GM18505 (cell line): ENCODE results near the gene CCSER2.
"Not testable (repeated sequence)": the region's sequence is repeated elsewhere in the genome, so short reads cannot be mapped to it uniquely, and the experiment has no call there.

Experiments
- ATAC-seq: cut with Tn5 transposase; IDR thresholded peaks from one replicate; pipeline ENCODE4 v1.9.1; 2021; ENCODE audit not compliant: unreplicated experiment
- POLR2A ChIP-seq: IDR thresholded peaks from 4 replicates; pipeline ENCODE4 v1.6.1; 2011; ENCODE audit warnings: borderline replicate concordance; ENCODE audit not compliant: insufficient read depth, insufficient read length; ENCODE audit errors: extremely low read depth

Gene CCSER2

DNA sequence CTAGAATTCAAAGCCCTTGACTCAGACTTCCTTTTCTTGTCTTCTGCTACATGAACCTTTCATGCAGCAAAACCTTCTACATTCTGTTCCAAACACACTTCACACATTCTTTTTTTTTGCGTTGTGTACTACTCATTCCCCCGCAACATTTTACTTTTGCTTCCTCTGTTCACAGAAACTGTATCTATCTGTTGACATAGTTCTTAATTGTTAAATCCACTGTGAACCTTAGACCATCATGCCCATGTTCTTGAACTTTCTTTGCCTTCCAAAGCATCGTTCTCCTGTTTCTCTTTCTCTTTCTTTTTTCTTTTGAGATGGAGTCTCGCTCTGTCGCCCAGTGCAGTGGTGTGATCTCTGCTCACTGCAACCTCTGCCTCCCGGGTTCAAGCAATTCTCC is 14.2 kb downstream of the CCSER2 start:
- no peak for TF ChIP-seq POLR2A
- no peak for ATAC-seq

DNA sequence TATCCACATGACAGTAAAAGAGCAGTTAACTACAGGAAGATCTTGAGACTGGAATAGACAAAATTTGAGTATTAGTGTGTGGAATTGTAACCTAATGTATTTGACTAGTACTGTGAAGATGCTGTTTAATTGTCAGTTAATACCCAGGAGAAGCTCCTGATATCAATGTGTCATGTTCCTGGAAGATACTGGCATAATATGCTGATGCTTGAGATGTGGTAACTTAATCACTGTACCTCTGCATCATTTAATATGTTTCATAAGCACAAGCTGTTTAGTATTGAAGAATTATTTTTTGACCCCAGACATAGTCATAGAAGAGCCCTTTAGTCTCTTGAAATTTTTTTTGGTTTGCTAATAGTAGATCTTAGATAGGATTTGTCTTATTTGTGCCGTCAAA is 15.4 kb downstream of the CCSER2 start:
- ATAC-seq, result no peak
- TF ChIP-seq POLR2A, result no peak

DNA sequence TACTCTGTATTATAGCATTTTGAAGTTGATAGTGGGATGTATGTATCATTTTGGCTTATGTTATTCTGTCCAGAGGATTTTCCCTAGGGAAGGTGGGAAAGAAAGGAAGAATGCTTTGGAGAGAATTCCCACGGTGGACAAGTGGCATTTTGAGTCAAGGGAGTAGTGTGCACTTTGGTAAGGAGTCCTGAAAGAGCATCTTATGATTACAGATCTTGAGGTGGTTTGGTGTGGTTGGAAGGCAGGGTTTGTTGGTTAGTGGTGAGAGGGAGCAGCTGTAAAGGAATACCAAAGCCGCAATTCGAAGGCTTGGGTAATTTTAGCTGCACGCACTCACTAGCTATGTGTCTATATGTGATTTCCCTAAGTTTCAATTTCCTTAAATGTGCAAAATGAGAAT is 16.1 kb downstream of the CCSER2 start:
- TF ChIP-seq POLR2A, result no peak
- no peak for ATAC-seq

DNA sequence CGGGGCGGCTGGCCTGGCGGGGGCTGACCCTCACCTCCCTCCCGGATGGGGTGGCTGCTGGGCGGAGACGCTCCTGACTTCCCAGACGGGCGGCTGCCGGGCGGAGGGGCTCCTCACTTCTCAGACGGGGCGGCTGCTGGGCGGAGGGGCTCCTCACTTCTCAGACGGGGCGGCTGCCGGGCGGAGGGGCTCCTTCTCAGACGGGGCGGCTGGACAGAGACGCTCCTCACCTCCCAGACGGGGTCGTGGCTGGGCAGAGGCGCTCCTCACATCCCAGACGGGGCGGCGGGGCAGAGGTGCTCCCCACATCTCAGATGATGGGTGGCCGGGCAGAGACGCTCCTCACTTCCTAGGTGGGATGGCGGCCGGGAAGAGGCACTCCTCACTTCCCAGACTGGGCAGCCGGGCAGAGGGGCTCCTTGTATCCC is 19.2 kb downstream of the CCSER2 start:
- ATAC-seq, result not testable (repeated sequence)

DNA sequence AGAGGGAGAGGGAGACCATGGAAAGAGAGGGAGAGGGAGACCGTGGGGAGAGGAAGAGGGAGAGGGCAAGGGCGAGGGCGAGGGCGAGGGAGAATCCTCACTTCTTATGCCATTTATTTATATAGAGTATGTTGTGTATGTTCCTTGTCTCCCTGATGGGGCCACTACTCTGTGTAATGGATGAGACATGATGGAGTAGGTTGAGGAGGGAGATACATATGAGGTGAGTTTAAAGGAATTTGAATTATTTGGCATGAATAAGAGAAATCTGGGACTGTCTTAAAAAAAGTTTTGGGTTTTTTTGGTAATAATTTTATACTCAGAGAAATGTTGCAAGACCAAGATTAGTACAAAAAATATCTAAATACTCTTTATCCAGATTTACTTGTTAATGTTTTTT is 20.1 kb downstream of the CCSER2 start:
- TF ChIP-seq POLR2A, result no peak
- ATAC-seq, result no peak

DNA sequence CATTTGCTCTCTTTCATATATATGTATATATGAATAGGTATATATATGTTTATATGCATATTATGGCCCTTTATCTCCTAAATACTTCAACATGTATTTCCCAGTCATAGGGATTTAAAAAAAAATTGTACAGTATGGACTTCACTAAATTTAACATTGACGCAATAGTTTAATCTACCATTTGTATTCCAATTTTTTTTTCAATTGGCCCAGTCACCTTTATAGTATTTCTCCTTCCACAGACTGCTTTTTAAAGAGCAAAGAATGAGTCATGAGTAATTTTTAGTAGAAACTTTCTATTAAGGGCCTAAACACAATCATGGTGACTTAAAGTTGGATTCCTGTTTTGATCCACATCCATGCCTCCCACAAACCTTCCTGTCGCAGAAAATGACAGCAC is 20.5 kb downstream of the CCSER2 start:
- no peak for TF ChIP-seq POLR2A

DNA sequence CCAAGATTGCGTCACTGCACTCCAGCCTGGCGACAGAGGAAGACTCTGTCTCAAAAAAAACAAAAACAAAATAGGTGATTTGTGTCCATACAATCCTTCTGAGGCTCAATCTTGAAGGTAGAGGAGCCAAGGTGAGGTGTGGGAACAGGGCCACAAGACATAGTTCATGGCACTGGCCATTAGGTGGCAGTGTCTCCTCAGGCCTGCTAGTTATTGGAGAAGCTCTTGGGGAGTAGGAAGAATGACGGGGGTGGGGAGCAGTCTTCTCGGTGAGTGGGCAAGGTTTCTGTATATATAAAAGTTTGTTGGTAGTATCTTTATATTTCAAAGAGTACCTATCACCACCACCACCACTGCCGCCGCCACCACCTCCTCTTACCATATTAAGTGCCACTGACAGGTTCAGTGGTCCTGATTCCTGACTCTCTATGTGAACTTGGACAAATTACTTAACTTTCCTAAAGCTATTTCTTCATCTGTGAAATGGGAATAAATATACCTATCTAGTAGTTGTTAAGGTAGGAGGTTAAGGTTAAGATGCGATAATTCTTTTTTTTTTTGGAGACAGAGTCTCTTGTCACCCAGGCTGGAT is 24.0 kb downstream of the CCSER2 start:
- peak; percentile 95 for ATAC-seq
- TF ChIP-seq POLR2A, result no peak

More for the DNA sequence above, 20.5 kb downstream of the CCSER2 start:
- ATAC-seq, result no peak

DNA sequence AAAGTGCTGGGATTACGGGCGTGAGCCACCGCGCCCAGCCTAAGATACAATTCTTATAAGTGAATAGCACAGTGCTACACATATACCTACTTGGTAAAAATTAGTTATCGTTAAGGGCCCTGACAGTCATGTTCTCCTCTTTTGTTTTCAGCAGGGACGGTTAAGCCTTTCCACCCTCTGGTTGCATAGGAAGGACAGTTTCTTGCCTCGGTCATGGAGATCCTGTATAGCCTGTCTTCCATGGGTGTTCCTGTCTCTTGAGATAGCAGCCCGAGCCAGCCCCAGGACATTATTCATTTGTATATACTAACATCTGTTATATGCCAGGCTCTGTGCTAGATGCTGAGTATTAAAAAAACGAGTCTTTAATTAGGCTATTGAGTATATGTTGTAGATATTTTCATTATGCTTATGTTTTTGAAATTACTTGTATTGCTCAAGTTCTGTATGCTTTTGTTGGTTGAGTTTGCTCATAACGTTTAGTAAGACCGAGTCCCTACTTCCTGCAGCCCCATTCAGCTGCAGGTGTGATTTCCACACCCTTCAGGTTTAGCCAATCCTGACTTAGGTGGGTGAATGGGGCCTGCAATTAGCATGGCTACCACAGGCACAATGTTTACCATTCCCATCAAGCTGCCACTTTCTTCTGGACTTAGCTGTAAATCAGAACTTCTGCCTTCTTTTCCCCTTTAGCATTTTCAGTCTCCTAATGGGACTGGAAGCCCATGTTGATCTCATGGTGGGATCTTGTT is 24.8 kb downstream of the CCSER2 start:
- TF ChIP-seq POLR2A, result no peak

DNA sequence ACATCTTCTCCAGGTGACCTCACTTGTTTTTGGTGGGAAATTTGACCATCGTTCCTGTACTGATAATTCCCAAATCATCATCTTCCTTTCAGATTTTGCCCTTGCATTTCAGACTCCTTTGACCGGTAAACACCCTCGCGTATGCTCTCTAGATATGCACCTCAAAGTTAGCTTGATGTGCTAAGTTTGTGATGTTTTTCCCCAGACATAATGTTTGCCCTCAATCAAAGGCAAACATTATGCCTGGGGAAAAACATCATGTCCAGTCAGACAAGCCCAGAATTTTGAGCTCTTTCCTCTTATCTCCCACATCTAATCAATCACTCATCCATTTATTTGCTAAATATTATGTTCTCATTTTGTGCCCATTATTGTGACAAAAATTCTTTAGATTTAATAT is 26.2 kb downstream of the CCSER2 start:
- ATAC-seq, result no peak
- TF ChIP-seq POLR2A, result no peak

More for the DNA sequence above, 24.8 kb downstream of the CCSER2 start:
- ATAC-seq, result no peak

DNA sequence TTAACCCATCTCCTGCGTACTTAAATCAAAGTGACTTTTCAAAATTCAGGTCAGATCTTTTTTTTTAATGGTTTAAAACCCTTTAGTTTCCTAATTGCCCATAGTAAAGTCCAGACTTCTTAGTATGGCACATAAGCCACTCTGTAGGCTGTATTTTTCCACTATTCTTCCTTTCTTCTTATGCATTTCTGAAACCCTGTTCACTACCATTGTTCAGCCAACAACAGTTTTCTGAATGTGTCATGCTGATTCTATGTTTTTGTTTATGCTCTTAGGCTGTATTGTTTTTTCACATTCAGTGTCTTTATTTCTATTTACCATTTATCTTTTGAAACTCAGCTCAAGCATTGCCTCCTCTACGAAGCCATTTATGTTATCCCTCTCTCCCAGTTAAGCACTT is 26.7 kb downstream of the CCSER2 start:
- ATAC-seq, result no peak

DNA sequence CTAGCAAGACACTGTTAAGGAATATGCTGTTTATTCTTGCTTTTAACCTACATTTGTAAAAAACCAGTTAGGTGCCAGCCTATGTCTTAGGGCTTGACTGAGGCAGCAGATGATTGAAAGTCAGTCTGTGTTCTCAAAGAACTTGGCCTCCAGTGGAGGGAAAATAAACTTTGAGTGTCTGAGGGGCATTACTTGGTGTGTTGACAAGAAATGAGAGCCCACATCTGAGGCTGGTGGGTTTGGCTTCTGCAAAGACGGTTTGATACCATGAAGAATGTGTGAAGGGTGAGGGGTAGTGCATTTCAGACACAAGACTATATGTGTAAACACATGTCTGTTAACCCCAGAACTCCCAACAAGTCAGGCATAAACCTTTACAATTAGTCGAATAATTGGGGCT is 28.5 kb downstream of the CCSER2 start:
- no peak for ATAC-seq
- TF ChIP-seq POLR2A, result no peak

More for the DNA sequence above, 26.7 kb downstream of the CCSER2 start:
- no peak for TF ChIP-seq POLR2A

DNA sequence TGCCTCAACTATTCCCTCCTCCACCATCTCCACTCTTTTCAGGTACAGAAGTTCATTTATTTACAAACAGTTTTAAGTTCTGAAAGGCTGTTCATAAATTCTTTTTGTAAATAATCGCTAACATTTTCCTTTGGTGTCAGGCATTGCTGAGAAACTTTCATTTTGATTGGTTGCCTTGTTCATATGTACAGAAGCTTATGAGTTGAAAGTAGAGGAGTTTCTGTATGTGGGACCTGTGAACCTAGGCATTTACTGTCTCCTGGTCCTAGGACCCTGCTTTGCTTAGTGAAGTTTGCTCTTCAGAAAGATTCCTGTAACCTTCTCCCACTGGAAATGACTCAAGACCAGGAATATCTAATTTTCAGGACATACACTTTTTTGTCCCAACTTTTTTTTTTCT is 30.4 kb downstream of the CCSER2 start:
- TF ChIP-seq POLR2A, result no peak
- no peak for ATAC-seq

DNA sequence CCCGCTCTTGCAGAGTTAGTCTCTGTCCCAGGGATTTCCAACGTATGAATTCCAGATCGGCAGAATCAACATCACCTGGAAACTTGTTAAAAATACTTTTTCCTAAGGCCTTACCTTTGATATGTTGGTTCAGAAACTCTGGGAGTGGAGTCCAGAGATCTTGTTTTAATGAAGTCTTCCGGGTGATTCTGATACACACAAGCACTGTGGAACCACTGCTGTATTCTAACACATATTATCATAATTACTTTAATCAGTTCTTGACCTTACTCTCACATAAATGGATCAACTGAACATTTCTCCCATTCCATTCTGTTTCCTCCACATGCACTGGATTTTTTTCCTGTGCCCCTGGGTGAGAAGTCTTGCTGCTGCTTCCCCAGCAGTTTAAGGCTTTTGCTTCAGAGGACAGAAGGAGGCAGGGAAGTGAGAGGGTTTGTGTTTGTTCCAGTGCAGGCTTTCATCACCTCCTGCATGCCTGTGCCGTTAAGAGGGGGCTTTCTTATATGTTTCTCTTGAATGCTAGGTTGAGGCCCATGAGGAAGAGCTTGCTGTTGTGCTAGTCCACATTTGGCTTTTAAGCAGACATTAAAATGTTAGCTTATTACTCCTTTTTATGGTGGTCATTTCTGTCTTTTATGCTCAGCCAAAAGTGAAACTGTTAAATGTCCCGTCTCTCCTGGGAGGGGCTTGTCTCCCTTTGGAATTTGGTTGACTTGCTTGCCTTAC is 32.4 kb downstream of the CCSER2 start:
- no peak for TF ChIP-seq POLR2A
- ATAC-seq, result no peak
